NCI-H2107 treated with DMSO at 0.1 percent for 48 hours (cell line): Measurements from ENCODE around the gene RPS6KA1.
A peak's percentile ranks its signal among the peaks of the same experiment; 100 is the strongest.

ENCODE experiments used
- DNase-seq: peaks from one replicate; lab custom pipeline; 2025; ENCODE audit not compliant: unreplicated experiment; lab: John Stamatoyannopoulos, UW

The RPS6KA1 gene

DNA sequence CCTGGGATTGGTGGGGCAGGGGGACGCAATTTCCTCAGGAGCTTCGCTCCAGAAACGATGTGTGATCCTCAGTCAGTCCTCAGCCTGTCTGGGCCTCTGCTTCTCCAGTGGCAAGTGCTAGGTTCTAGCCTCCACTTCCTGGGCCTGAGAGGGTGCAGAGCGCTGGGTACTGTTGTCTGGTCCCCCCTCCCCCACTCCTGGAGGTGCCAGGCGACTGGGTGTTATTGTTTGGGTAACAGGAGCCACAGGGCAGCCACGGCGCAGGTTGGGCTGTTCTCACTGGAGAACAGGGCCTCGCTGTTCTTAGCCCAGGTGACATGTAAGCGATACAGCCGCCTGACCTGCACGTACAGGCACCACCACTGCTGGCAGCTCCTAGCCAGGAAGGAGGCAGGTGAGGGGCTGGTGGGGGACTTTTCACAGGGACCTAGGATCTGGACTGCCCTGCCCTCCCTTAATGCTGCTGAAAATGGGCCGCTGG lies 2.1 kb downstream of the RPS6KA1 start:
- DNase-seq: peak; percentile 73

DNA sequence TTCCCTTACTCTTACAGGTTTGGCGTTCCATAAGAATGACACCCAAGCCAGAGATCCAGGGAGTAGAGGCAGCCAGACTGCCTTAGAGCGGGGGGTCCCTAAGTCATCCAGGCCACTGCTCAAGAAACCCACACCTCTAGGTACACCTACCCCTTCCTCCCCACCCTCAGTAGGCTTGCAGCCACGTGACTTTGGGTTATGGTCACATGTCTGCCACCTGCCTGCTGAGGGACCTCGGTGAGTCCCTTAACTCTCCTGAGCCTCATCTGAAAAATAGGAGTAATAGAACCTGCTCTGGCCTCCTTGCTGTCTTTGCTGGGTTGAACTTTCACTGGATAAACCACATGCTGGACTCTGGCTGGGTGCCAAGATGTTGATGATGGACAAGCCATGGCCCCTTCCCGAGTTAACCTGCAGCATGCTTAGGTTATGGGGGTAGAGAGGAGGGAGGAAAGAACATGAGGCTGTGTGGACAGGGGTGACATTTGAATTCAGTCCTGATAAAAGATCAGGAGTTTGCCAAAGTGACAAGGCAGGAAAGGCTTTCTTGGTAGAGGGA lies 4.5 kb downstream of the RPS6KA1 start:
- no peak for DNase-seq

DNA sequence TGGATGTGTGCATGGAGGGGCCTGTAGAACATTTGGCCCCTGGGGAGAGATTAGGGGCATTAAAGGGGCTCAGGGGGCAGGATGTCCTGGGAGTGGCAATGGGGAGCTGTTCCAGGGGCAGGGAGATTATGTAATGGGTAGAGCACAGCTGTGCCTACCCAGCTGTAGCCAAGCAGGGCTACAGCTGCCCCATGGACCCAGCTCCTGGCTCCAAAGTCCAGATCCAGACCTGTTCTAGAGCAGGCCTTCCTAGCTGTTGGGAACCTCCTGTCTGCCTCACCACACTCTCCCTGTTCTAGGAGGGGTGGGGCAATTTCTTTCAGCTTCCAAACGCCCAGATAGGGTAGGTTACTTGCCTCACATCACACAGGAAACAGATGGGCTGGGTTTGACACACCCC lies 5.6 kb downstream of the RPS6KA1 start:
- no peak for DNase-seq

DNA sequence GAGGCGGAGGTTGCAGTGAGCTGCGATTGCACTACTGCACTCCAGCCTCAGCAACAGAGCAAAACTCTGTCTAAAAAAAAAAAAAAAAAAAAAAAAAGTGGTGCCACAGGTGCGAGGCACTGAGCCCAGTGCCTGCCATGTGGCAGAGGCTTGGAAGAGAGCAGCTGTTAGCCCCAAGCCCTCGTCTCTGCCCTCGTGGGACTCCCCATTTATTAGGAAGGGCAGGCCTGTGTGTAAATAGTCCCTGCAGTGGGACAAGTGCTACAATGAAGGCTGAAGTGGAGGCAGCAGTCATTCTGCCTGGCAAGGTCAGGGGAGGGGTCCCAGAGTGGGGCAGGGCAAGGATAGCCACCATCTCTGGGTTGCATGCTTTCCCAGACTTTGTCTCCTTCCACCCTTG lies 6.5 kb downstream of the RPS6KA1 start:
- DNase-seq: no peak

DNA sequence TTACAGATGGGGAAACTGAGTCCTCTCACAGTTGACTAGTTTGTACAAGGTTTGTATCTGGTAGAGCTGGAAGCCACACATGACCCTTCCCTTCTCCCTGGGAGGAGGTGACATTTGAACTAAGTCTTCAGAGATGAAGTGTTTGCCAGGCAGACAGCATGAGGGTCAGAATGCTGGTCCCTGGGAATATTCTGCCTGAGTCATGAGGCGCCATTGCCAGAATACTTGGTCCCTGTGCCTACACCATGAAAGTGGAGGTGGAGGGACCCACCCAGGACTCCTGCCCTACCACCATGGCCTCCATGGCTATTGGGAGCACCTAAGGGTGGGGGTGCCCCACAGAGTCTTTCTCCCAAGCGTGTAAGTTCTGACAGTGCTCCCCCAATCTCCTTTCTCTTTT lies 7.0 kb downstream of the RPS6KA1 start:
- DNase-seq: no peak

DNA sequence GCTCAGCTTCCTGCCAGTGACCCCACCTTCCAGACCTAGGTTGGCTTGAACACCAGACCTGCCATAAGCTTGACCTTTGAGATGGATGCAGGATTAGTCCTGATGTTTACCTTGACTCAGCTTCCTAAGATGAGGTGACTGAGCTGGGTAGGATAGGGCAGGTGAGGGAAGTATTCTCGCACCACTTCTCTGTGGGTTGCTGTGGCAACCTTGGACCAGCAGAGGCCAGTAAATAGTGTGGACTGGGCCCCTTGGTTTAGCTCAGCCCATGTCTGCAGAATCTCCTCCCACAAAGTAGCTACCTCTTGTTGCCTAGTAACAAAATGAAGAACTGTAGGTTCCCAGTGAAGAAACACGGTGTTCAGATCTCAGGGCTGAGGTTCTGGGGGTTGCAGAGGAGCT lies 8.4 kb downstream of the RPS6KA1 start:
- DNase-seq: no peak

DNA sequence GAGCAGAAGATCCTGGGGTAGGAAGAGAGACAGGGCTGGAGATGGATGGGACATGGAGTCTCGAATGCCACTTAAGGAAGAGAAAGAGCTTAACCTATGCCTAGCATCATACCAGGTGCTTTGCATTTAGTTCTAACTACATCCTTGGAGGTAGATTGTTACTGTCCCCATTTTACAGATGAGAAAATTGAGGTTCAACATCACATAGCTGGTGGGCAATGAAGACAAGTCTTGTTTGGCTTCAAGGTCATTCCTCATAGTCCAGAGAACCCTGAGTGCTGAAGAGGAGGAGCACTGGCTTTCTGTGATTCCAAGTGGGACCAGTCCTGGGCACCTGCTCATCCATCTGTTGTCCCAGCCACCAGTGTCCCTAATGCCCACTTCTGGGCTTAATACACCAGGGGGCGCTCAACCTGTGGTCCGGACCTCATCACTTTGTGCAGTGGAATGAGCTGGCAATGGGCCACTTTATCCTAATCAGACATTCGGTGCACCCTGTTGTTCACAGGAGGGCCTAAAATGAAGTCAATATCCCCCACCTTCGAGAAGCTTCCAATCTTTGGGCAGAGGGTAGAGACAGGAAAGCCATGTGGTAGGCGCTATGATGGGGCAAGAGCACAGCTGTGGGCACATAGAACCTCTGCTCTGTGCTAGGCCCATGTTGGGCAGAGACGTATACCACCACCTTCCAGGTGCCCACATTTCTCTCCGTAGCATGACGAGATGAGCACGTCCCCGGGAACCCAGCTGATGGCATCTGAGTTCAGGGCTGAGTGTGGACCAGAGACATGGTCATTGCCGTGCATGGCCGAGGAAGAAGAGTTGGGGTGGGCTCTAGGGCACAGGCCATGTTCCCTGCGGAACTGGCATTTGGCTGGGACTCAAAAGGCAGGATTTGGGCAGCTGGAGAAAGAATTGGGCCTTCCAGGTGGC lies 9.2 kb downstream of the RPS6KA1 start:
- no peak for DNase-seq

DNA sequence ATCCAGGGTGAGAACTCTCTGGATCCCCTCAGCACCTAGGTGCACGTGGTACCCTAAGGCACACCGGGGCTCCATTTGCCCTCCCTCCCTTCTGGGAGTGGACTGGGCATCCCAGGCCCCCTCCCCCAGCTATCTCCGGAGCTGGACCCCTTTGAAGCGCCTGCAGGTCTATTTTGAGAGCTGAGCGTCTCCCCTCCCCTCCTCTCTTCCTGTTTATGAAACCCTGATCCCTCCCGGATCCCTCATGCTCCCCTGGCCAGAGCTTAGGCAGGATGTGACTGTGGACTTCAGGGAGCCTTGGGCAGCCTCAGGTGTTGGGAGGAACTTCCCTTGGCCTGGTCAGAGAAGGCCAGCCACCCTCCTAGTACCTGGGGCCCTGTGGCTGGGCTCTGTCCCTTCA lies 10.2 kb downstream of the RPS6KA1 start:
- DNase-seq: no peak

DNA sequence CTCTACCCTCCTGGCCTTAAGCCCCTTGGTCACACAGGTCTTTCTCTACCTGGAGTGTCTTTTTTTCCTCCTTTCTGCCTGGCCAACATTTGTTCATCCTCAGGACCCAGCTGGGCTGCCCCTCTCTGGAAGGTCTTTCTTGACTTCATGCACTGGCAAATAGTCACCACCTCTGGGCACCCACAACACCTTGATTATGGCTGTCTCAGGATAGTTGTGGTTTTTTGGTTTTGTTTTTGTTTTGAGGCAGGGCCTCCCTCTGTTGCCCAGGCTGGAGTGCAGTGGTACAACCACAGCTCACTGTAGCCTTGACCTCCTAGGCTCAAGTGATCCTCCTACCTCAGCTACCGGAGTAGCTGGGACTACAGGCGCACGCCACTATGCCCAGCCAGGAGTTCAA lies 10.8 kb downstream of the RPS6KA1 start:
- no peak for DNase-seq

DNA sequence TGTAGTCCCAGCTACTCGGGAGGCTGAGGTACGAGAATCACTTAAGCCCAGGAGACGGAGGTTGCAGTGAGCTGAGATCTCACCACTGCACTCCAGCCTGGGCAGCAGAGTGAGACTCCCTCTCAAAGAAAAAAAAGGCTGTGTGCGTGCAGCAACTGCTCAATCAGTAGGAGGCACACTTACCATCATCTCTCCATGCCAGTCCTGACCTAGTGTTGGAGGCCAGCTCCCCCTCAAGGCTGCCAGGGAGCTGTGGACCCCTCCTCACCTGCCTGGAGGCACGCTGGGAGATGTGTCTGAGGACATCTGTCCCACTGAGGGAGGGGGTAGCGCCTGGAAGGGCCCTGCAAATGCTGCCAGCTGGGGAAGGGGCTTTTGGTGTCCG lies 11.9 kb downstream of the RPS6KA1 start:
- DNase-seq: no peak

DNA sequence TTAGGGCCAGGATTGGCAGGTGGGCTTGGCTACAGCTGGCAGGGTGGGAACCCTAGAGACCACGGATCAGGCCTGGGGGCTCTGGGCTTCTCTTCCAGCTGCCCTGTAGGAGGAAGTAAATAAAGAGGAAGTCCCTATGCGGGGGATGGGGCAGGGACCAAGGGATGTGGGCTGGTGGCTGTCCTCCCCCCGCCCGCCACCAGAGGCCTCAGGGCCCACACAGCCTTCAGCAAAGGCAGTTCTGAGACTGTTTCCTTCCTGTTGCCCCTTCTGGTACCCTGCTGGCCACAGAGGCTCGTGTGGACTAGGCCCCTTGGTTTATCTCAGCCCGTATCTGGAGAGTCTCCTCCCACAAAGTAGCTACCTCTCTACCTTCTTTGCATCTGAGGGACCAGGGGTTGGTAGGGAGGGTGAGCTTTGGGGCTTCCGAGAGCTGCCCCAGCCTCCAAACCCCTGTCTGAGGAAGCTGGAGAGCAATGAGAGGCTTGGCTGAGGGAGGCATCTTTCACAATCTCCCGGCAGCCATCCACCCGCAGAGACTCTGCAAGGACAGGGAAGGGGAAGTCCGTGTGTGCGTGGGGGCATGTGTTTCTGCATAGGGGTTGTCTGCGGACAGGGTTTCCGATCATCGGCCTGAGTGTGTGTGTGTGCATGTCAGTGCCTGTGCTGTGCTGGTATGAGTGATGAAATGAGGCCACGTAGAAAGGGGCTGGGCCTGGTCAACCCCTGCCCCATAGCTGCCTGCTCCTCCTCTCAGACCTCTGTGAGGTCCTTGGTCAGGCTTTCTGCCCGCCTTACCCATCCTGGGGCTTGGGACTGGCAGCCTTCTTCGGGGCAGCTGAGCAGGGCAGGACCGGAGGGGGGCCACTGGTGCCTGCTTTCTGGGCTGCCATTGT lies 12.5 kb downstream of the RPS6KA1 start:
- no peak for DNase-seq

DNA sequence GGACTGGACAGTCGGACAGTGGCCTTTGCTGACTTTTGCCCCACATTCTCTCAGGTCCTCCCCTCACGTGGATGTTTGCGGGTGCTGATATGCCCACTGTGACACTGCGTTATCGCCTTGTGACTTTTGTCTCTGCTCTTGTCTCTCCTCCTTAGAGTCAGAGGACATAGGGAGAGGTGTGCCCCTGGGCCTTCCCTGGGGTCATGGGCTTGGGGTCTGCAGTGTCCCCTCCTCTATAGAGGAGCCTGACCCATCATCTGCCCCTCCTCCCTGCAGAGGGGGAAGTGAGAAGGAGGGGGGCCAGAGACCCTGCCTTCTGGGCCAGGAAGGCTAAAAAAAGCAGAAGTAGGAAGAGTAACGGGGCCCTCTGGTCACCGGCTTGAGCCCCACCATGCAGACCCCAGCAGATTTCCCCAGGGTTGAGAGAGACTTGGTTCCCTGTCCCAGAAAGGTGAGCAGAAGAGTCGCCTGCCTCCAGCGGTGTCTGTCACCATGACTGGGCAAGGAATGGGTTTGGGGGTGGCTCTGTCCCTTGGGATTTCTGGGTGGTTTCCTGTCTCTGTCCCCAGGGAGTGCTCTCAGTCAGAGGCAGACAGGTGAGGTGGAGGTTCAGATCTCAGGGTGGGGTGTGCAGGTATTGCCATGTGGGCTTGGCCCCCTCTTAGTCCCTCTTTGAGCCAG lies 13.3 kb downstream of the RPS6KA1 start:
- peak; percentile 46 for DNase-seq

DNA sequence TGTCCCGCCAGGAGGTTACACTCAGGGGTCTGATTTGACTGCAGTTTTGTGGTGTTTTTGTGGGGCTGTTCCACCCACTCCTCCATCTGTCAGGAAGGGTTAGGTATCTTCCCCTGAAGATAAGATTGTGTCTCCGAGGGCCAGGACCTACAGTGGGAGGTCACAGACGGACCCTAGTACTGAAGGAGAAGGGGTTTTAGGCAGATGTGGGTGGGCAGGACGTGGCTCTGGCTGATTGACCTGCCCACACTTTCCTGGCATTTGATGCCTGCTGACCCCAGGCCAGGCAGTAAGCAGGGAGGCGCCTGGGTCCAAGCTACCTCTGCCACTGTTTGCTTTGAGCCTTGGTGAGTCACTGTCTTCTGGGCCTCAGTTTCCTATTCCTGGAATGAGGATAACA lies 13.9 kb downstream of the RPS6KA1 start:
- DNase-seq: no peak

DNA sequence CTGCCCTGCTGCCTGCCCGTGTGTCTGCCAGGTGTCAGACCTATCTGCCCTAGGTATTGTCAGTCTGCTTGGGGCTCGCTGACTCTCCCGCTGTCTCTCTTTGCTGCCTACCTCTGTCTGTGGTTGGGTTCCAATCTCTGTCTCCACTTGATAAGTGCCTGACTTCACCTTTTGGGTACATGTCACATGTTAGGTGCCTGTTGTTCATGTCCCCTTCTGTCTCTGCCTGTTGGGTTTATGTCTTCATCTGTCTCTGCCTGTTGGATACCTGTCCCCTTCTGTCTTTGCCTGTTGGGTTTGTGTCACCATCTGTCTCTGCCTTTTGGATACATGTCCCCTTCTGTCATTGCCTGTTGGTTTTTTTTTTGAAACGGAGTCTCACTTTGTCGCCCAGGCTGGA lies 14.6 kb downstream of the RPS6KA1 start:
- no peak for DNase-seq

DNA sequence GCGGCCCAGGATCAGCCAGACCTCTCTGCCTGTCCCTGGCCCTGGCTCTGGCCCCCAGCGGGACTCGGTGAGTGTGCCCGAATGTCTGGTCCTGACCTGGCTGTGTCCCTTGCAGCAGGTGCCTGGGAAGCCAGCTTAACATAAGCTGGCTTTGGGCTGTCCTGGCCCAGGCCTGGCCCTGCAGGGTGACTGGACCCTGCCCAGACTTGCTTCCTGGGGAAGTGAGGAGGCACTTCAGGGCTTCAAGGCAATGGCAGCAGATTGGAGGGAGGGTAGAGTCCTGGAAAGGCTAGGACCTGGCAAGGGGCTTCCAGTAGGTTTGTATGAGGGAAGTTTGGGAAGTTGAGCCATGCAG lies 16.4 kb downstream of the RPS6KA1 start:
- no peak for DNase-seq

DNA sequence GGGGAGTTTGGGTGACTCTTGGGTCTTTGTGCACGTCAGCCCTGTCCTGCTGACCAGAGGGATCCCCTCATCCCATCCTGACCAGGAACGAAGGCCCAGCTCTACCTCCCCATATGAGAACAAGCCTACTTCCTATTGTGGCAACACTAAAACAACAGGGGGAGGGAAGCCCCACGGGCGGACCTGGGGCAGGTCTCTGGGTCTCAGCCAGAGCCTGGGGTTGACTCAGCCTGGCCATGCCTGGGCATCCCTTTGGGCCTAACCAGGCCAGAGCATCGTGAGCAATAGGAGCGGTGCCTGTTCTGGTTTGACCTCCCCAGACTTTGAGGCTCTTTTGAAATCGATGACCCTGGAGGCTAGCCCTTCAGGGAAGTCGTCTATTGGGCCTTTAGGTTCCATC lies 16.8 kb downstream of the RPS6KA1 start:
- DNase-seq: no peak

DNA sequence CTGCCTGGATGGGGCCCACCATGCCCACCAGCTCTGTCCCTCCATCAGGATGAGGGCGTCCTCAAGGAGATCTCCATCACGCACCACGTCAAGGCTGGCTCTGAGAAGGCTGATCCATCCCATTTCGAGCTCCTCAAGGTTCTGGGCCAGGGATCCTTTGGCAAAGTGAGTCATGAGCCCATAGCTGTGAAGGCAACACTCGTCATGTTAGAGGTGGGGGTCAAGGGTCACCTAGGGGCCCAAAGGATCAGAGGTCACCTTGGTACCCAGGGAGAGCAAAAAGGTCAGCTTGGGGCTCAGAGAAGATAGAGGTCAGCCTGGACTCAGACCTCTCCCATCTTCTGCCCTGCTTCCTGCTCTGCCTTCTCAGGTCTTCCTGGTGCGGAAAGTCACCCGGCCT lies 17.3 kb downstream of the RPS6KA1 start:
- DNase-seq: no peak

DNA sequence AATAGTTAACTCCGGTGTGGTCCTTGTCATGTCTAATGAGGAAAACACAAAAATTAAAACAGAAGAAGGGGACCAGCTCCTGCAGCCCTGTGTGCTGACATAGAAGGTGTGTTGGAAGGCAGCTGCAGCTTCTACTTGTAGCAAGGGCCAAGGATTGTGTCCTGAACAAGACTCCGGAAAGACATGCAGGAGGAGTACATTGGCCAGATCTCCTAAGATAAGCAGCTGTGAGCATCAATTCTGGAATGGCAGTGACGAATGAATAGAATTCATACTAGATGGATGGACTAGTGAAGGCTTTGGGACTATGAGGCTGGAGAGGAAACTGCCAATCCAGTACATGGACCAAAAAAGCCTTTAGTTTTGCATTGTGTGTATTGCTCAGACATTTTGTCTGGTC lies 19.3 kb downstream of the RPS6KA1 start:
- no peak for DNase-seq

DNA sequence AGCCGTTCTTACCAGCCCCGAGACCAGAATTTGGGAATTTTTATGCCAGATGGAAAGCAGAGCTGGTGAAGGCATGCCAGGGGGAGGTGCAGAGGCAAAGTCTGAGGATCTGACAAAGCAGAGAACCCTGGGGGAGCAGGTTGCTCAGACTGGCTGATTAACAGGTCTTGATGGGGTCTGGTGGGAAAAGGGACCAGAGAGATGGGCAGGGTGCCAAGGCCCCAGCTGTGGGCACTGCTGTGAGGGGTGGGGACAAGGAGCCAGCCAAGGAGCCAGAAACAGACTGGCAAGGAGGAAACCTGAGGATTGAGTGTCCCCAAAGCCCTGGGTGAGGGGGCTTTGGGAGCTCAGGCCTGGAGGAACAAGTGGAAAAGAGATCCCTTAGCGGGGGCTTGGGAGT lies 21.4 kb downstream of the RPS6KA1 start:
- no peak for DNase-seq

DNA sequence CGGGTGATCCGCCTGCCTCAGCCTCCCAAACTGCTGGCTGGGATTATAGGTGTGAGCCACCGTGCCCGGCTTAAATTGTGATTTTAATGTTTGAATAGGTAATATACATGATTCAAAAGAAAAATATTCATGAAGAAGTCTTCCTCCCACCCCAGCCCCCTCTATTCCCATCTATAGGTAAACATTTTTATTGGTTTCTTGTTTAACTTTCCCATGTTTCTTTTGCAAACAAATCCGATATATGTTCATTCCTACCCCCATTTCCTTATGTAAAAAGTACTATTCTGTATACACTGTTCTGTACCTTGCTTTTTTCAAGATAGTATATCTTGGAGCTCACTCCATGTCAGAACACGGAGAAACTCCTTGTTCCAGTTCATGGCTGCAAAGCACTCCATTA lies 23.2 kb downstream of the RPS6KA1 start:
- no peak for DNase-seq
